Calu3 (cell line): ENCODE results near the gene KCNJ12. TPM values are rescaled to one million over a fixed set of nuclear protein-coding genes. Genes with fewer than 3 reads are reported as not detected.
"Not testable (repeated sequence)": the region's sequence is repeated elsewhere in the genome, so short reads cannot be mapped to it uniquely, and the experiment has no call there.

Experiments used
- BruUV-seq: library from RNA; stranded (reverse); fragments of 400-500 nt; replicated peaks from 2 replicates; lab custom pipeline; 2021; lab: Mats Ljungman, UMichigan
- CTCF ChIA-PET: fragments of 300-600 bp; sonication (Branson Sonifier 250); formaldehyde crosslinking; loops from one replicate; lab custom pipeline; 2022; ENCODE audit warnings: antibody characterized with exemption; lab: Charles Lee
- DNase-seq: peaks from one replicate; pipeline ENCODE4 v3.0.0; 2022
- H3K27ac Mint-ChIP-seq: one replicate; pipeline ENCODE4 v1.8.0; 2022; ENCODE audit warnings: mixed read lengths; ENCODE audit not compliant: unreplicated experiment
- H3K27me3 Mint-ChIP-seq: one replicate; pipeline ENCODE4 v1.8.0; 2022; ENCODE audit warnings: mixed read lengths; ENCODE audit not compliant: unreplicated experiment
- H3K36me3 Mint-ChIP-seq: one replicate; pipeline ENCODE4 v1.8.0; 2022; ENCODE audit warnings: mild to moderate bottlenecking, moderate library complexity, mixed read lengths; ENCODE audit not compliant: insufficient read depth, unreplicated experiment
- H3K4me1 Mint-ChIP-seq: one replicate; pipeline ENCODE4 v1.8.0; 2022; ENCODE audit warnings: mild to moderate bottlenecking, low read depth, mixed read lengths; ENCODE audit not compliant: unreplicated experiment
- H3K4me3 Mint-ChIP-seq: one replicate; pipeline ENCODE4 v1.8.0; 2022; ENCODE audit warnings: mild to moderate bottlenecking, low read depth, moderate library complexity, mixed read lengths; ENCODE audit not compliant: unreplicated experiment
- H3K9me3 Mint-ChIP-seq: one replicate; pipeline ENCODE4 v1.8.0; 2022; ENCODE audit warnings: low read depth, mixed read lengths; ENCODE audit not compliant: unreplicated experiment
- intact Hi-C: fragments of 100-400 bp; cut with micrococcal nuclease; formaldehyde crosslinking; loops from one replicate; pipeline ENCODE4 v1.10.0; 2022; ENCODE audit not compliant: unreplicated experiment
- total RNA-seq: library from RNA; stranded (reverse); gene quantifications from 2 replicates; pipeline ENCODE4 v1.2.3, GENCODE V29; 2022
- TF ChIP-seq, protein P1 (sequence below): fragments of 200-600 bp; IDR thresholded peaks from one replicate; pipeline ENCODE4 v1.8.0; 2022; ENCODE audit warnings: antibody characterized with exemption; ENCODE audit not compliant: unreplicated experiment

KCNJ12 gene
- total RNA-seq, 1 experiment from 2014 or later: not detected

DNA sequence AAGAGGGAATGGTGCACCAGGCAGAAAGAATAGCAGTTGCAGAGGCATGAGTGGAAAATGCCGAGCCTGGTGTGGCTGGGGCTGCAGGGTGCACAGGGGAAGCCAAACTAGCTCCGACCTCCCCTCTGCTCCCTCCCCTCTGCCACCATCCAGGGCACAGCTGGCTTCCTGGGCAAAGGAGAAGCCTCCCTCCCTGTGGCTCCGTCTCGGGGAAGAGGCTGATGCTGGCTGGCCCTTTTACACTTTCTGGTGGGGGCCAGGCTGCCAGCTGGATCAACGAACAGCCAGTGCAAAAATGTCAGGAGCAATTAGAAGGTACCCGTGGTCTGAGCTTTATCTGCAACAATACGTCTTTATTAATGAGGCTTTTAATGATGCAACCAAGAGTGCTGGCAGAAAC is 37.1 kb upstream of the KCNJ12 start:
- CTCF ChIA-PET: no interaction called here
- Mint-ChIP-seq H3K9me3 (no peaks in the 10 kb centered on the region), H3K4me3 (no peak overlapping the region), H3K36me3 (no peaks in the 10 kb centered on the region), H3K4me1 (no peaks in the 10 kb centered on the region), H3K27me3 (no peaks in the 10 kb centered on the region), H3K27ac (no peak overlapping the region)
- TF ChIP-seq, protein P1, sequence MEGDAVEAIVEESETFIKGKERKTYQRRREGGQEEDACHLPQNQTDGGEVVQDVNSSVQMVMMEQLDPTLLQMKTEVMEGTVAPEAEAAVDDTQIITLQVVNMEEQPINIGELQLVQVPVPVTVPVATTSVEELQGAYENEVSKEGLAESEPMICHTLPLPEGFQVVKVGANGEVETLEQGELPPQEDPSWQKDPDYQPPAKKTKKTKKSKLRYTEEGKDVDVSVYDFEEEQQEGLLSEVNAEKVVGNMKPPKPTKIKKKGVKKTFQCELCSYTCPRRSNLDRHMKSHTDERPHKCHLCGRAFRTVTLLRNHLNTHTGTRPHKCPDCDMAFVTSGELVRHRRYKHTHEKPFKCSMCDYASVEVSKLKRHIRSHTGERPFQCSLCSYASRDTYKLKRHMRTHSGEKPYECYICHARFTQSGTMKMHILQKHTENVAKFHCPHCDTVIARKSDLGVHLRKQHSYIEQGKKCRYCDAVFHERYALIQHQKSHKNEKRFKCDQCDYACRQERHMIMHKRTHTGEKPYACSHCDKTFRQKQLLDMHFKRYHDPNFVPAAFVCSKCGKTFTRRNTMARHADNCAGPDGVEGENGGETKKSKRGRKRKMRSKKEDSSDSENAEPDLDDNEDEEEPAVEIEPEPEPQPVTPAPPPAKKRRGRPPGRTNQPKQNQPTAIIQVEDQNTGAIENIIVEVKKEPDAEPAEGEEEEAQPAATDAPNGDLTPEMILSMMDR: no peak
- no peak for DNase-seq
- no TSS peak for BruUV-seq
- intact Hi-C loops: no loop called here

GRCh38 chr17:21339571-21339970 is 36.6 kb upstream of the KCNJ12 start:
- H3K4me1 Mint-ChIP-seq, H3K27ac Mint-ChIP-seq, H3K4me3 Mint-ChIP-seq, BruUV-seq, CTCF ChIA-PET, H3K27me3 Mint-ChIP-seq, DNase-seq, intact Hi-C loops, H3K9me3 Mint-ChIP-seq, H3K36me3 Mint-ChIP-seq: not testable (repeated sequence)

DNA sequence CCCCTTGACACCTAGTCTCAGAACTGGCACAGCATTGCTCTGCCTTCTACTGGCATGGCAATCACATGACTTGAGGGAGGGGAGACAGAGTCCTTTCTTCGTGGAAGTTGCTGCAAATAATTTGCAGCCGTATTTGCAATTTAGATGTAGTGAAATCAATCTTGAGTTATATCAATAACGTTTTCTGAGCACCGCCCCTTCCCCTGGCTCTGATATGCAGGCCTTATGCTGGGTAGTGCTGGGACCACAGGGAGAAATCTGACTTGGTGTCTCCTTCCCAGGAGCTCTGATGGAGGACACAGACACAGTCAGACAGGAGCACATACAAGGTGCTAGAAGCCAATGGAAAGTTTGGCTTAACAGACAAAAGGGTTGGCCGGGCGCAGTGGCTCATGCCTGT is 35.8 kb upstream of the KCNJ12 start:
- BruUV-seq, intact Hi-C loops, H3K27me3 Mint-ChIP-seq, DNase-seq, H3K4me3 Mint-ChIP-seq, H3K36me3 Mint-ChIP-seq, H3K4me1 Mint-ChIP-seq, H3K27ac Mint-ChIP-seq, CTCF ChIA-PET, H3K9me3 Mint-ChIP-seq: not testable (repeated sequence)

- CTCF ChIA-PET, H3K4me3 Mint-ChIP-seq, H3K4me1 Mint-ChIP-seq, intact Hi-C loops, H3K27me3 Mint-ChIP-seq, BruUV-seq, H3K27ac Mint-ChIP-seq, DNase-seq, H3K9me3 Mint-ChIP-seq, H3K36me3 Mint-ChIP-seq: not testable (repeated sequence)
Observed at GRCh38 chr17:21341279-21341678, 34.9 kb upstream of the KCNJ12 start.

DNA sequence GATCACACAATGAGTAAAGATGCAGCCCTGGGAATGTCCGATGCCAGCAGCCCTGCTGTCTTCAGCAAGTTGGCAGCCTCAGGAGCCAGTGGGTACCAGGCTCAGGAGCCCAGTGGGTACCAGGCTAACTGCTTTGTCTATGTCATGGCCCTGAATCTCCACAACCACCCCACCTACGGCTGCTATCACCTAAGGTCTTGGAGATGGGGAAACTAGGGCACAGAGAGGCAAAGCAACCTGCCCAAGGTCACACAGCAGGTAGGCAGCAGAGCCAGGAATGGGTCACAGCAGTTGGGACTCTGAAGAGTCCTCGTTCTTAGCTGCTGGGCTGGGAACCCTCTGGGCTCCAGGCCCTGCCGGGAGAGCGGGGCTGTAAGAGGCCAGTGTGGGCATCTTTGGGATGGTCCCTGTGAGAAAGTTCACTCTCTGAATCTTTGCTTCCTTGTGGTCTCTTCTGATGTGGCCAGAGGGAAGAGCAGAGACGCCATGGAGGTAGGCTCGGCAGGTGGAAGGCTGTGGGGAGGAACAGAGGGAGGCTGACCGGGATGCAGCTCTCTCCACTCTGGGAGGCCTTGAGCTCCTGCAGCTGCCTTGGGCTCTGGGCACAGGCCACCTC is 34.1 kb upstream of the KCNJ12 start:
- not testable (repeated sequence) for H3K4me1 Mint-ChIP-seq, BruUV-seq

GRCh38 chr17:21343061-21343949 is 32.9 kb upstream of the KCNJ12 start:
- H3K4me1 Mint-ChIP-seq, intact Hi-C loops, H3K27me3 Mint-ChIP-seq, BruUV-seq, H3K27ac Mint-ChIP-seq, CTCF ChIA-PET, H3K4me3 Mint-ChIP-seq, H3K36me3 Mint-ChIP-seq, H3K9me3 Mint-ChIP-seq, DNase-seq: not testable (repeated sequence)

More for the DNA sequence above, 34.1 kb upstream of the KCNJ12 start:
- H3K4me3 Mint-ChIP-seq, H3K27ac Mint-ChIP-seq, H3K36me3 Mint-ChIP-seq, H3K9me3 Mint-ChIP-seq, intact Hi-C loops, CTCF ChIA-PET, H3K27me3 Mint-ChIP-seq, DNase-seq: not testable (repeated sequence)

DNA sequence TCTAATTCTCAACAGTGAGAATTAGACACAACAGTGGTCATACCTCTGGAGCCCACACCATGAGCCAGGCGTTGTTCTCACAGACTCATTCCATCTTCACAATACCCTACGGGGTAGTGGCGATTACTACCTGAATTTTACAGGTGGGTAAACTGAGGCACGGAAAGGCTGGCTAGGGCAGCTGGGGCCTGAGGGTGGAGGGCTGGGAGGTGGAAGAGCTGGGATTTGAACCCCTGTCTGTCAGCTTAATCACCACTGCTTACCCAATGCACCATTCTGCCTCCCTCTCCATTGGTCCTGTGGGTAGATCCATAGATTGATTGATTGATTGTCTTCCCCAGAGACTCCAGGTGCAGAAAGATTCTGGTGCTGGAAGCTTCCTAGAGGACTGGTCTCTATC is 31.4 kb upstream of the KCNJ12 start:
- H3K27me3 Mint-ChIP-seq, H3K27ac Mint-ChIP-seq, CTCF ChIA-PET, DNase-seq, intact Hi-C loops, H3K36me3 Mint-ChIP-seq, H3K4me3 Mint-ChIP-seq, H3K4me1 Mint-ChIP-seq, BruUV-seq, H3K9me3 Mint-ChIP-seq: not testable (repeated sequence)
